RWPE2 (cell line): ENCODE results near the gene ZMYM4.

Source experiments
- ATAC-seq: fragments of 200-7000 bp; cut with Tn5 transposase; 3 replicates; pipeline ENCODE4 v1.9.1; 2021; ENCODE audit warnings: low read depth
- DNase-seq: peaks from one replicate; pipeline ENCODE4 v3.0.0-alpha.2; 2020; ENCODE audit warnings: low spot score
- H3K27ac ChIP-seq: fragments of 450-650 bp; 2 replicates; pipeline ENCODE4 v1.5.1; 2017; ENCODE audit warnings: mild to moderate bottlenecking; ENCODE audit not compliant: poor library complexity, severe bottlenecking
- H3K27me3 ChIP-seq: fragments of 250-450 bp; sonication (Bioruptor Pico); 2 replicates; pipeline ENCODE4 v1.5.1; 2021; ENCODE audit warnings: mild to moderate bottlenecking, moderate library complexity; ENCODE audit not compliant: insufficient read depth, poor library complexity, severe bottlenecking
- H3K36me3 ChIP-seq: fragments of 250-450 bp; sonication (Bioruptor Pico); 2 replicates; pipeline ENCODE4 v1.5.1; 2020; ENCODE audit warnings: low read depth, mild to moderate bottlenecking, moderate library complexity
- H3K4me1 ChIP-seq: fragments of 250-450 bp; sonication (Bioruptor Pico); 2 replicates; pipeline ENCODE4 v1.5.1; 2021; ENCODE audit warnings: mild to moderate bottlenecking, moderate library complexity; ENCODE audit not compliant: insufficient read depth, poor library complexity, severe bottlenecking
- H3K4me3 ChIP-seq: fragments of 250-450 bp; sonication (Bioruptor Pico); 2 replicates; pipeline ENCODE4 v1.5.1; 2021; ENCODE audit warnings: mild to moderate bottlenecking, moderate library complexity; ENCODE audit not compliant: severe bottlenecking
- H3K9me3 ChIP-seq: fragments of 250-450 bp; sonication (Bioruptor Pico); 2 replicates; pipeline ENCODE4 v1.5.1; 2021; ENCODE audit warnings: mild to moderate bottlenecking, moderate library complexity; ENCODE audit not compliant: severe bottlenecking
- CTCF ChIP-seq: fragments of 450-650 bp; IDR thresholded peaks from one replicate; pipeline ENCODE4 v1.5.1; 2017; ENCODE audit warnings: mild to moderate bottlenecking, moderate library complexity; ENCODE audit not compliant: poor library complexity, severe bottlenecking

Gene ZMYM4

GRCh38 chr1:35443768-35444518 lies 175.4 kb downstream of the ZMYM4 start:
- H3K27me3 ChIP-seq, result no peaks in the 10 kb centered on the region
- H3K4me1 ChIP-seq, result peaks cover 9% of the 10 kb centered on the region
- no peak for TF ChIP-seq CTCF
- H3K27ac ChIP-seq, result no peak overlapping the region
- DNase-seq (no peak), ATAC-seq (no peak)
- no peaks in the 10 kb centered on the region for H3K9me3 ChIP-seq
- H3K4me3 ChIP-seq, result no peak overlapping the region
- peaks cover 54% of the 10 kb centered on the region for H3K36me3 ChIP-seq

- Histone ChIP-seq H3K36me3 (peaks cover 55% of the 10 kb centered on the region), H3K4me1 (peaks cover 14% of the 10 kb centered on the region), H3K9me3 (no peaks in the 10 kb centered on the region), H3K4me3 (no peak overlapping the region), H3K27me3 (no peaks in the 10 kb centered on the region), H3K27ac (no peak overlapping the region)
- ATAC-seq, result no peak
- no peak for TF ChIP-seq CTCF
- DNase-seq, result no peak
Observed at GRCh38 chr1:35444519-35444774, 175.9 kb downstream of the ZMYM4 start.

GRCh38 chr1:35447278-35447677 lies 178.8 kb downstream of the ZMYM4 start:
- H3K9me3 ChIP-seq, result no peaks in the 10 kb centered on the region
- no peak overlapping the region for H3K27ac ChIP-seq
- TF ChIP-seq CTCF, result no peak
- no peak for DNase-seq
- H3K4me3 ChIP-seq, result no peak overlapping the region
- H3K4me1 ChIP-seq, result peaks cover 18% of the 10 kb centered on the region
- H3K27me3 ChIP-seq, result no peaks in the 10 kb centered on the region
- no peak for ATAC-seq
- H3K36me3 ChIP-seq, result peaks cover 55% of the 10 kb centered on the region

- peaks cover 18% of the 10 kb centered on the region for H3K4me1 ChIP-seq
- H3K27ac ChIP-seq, result peak overlapping the region; percentile 46
- TF ChIP-seq CTCF, result no peak
- H3K9me3 ChIP-seq, result no peaks in the 10 kb centered on the region
- H3K27me3 ChIP-seq, result no peaks in the 10 kb centered on the region
- H3K36me3 ChIP-seq, result peaks cover 55% of the 10 kb centered on the region
- DNase-seq (no peak), ATAC-seq (peak; percentile 75)
- no peak overlapping the region for H3K4me3 ChIP-seq
Observed at GRCh38 chr1:35448344-35448801, 179.9 kb downstream of the ZMYM4 start.

- Histone ChIP-seq H3K4me1 (peaks cover 18% of the 10 kb centered on the region), H3K27ac (peak overlapping the region; percentile 46), H3K36me3 (peaks cover 47% of the 10 kb centered on the region), H3K4me3 (no peak overlapping the region), H3K9me3 (no peaks in the 10 kb centered on the region), H3K27me3 (no peaks in the 10 kb centered on the region)
- DNase-seq (no peak), ATAC-seq (peak; percentile 81)
- no peak for TF ChIP-seq CTCF
Observed at GRCh38 chr1:35449334-35450008, 181.0 kb downstream of the ZMYM4 start.
